Daoy (cell line): ENCODE results near the gene SUMF1. TPM values are rescaled to one million over a fixed set of nuclear protein-coding genes. Genes with fewer than 3 reads are reported as not detected.

Source experiments
- DNase-seq: peaks from one replicate; pipeline ENCODE4 v3.0.0-alpha.2; 2015; ENCODE audit warnings: low read depth
- total RNA-seq: library from RNA; depleted of rRNA; stranded (reverse); fragments of >200 nt; shearing (Covaris generic); gene quantifications from 2 replicates; pipeline ENCODE4 v1.2.3, GENCODE V29; 2014

Gene SUMF1
- total RNA-seq, 1 experiment from 2014 or later = 11.0 TPM

DNA sequence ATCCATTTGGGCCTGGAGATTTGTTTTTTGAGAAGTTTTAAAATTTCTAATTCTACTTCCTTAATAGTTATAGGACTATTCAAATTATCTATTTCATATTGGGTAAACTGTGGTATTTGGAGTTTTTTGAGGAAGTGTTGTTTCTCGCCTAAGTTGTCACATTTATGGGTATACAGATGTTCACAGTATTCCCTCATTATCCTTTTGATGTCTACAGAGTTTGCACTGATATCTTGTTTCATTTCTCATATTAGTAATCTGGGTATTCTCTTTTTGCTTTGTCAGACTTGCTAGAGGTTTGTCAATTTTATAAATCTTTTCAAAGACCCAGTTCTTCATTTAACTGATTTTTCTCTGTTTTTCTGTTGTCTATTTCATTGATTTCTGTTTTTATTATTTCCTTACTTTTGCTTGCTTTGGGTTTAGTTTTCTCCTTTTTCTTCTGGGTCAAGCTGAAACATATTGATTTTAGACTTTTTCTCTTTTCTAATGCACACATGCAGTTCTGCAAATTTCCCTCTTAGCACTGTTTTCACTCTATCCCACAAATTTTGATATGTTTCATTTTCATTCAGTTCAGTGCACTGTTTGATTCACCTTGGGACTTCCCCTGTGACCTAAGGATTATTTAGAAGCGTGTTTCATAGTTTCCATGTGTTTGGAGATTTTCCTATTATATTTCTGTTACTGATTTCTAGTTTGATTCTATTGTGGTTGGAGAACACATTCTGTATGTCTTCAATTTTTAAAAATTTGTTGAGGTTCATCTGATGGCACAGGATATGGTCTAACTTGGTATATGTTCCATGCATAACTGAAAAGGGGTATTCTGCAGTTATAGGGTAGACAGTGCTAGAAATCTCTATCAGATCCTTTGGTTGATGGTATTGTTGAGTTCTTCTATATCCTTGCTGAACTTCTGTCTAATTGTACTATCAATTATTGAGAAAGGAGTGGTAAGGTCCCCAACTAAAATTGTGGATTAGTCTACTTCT is 79.6 kb downstream of the SUMF1 start:
- DNase-seq = no peak

DNA sequence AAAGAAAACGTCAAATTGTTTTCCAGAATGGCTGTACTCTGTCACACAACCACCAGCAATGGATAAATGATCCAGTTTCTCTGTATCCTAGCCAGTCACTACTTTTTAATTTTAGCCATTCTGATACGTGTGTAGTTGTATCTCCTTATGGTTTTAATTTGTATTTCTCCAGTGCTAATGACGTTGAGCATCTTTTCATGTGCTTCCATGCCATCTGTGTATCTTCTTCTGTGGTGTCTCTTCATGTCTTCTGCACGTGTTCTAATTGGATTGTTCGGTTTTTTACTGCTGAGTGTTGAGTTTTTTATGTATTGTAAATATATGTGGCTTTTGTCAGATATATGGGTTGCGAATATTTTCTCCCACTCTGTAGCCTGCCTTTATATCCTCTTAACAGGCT is 81.9 kb downstream of the SUMF1 start:
- DNase-seq = no peak

DNA sequence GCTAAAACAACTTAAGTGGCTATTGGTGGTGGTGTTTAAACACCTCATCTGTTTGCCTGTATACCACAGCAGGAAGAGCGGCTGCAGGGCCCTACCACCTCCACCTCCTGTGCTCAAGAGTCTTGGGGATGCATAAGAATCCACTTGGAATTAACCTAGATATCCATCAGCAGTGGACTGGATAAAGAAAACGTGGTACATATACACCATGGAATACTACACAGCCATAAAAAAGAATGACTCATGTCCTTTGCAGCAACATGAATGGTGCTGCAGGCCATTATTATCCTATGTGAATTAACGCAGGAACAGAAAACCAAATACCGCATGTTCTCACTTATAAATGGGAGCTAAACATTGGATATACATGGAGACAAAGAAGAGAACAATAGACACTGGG is 87.1 kb downstream of the SUMF1 start:
- no peak for DNase-seq

DNA sequence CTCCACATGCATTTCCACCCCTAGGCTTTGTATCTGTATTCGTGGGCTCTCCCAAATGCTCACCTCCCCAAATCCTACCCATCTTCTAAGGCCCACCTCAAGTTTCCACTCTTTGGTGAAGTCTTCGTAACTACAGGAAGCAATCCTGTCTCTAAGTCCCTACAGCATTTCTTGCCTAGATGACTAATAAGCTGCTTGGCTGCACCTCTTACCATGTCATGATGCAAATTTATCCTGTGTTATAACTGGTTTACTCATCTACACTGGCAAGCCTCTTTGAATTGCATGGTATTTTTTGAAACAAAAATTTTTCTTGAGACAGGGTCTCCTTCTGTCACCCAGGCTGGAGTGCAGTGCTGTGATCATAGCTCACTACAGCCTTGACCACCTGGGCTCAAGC is 90.6 kb downstream of the SUMF1 start:
- no peak for DNase-seq

DNA sequence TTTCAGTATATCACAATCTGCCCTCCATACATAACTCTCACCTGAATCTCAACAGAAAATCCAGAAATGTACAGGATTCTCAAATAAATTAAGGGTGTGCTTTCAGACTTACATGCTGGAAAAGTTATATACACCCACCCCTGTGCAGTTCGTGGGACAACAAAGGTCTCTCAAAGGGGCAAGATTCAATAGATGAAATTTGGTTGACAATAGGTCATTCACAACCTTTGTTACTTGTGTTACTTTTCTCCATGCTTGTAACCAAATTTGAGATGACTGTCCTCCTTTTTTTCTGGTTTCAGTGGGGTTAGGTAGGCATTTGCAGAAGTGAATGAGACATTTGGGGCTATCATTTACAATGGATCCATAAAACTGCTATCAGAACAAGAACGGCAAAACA is 91.2 kb downstream of the SUMF1 start:
- no peak for DNase-seq

DNA sequence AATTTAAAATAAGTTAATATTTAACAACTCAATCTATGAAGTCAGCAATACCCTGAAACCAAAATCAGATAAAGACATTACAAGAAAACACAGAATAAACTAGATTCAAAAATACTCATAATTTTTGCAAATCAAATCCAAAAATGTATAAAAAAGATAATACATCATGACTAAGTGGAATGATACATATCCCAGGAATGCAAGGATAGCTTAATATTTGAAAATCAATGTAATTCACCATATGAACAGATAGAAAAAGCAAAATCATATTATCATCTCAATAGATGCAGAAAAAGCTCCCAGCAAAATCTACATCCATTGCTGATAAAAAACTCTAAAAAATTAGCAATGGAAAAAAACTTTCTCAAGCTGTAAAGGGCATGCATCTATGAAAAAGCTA is 93.4 kb downstream of the SUMF1 start:
- DNase-seq = no peak

DNA sequence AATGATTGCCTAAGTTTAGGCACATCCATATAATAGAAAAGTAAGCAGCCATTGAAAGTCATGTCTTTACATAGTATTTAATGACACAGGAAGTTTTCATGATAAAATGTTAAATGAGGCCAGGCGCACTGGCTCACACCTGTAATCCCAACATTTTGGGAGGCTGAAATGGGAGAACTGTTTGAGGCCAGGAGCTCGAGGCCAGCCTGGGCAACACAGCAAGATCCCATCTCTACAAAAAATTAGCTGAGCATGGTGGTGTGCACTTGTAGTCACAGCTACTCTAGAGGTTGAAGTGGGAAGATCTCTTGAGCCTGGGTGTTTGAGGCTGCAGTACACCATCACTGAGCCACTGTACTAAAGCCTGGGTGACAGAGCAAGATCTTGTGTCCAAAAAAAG is 104.5 kb downstream of the SUMF1 start:
- no peak for DNase-seq

DNA sequence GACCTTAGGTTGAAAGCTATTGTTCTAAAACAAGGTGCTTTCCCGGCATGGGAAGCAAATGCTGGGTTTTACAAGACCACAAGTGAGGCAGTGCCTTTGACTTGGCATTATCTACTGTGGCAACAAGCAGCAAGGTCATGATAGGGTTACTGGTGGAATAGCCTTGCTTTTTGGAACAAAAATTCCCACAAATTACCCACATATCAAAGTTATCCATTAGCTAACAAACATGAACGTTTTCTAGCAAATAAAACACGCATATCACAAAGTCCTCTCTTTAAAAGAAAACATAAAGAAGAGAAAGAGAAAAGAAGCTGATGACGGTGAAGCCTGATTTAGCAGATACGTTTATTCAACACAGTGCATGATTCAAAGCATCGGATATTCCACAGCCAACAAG is 106.3 kb downstream of the SUMF1 start:
- DNase-seq = no peak

DNA sequence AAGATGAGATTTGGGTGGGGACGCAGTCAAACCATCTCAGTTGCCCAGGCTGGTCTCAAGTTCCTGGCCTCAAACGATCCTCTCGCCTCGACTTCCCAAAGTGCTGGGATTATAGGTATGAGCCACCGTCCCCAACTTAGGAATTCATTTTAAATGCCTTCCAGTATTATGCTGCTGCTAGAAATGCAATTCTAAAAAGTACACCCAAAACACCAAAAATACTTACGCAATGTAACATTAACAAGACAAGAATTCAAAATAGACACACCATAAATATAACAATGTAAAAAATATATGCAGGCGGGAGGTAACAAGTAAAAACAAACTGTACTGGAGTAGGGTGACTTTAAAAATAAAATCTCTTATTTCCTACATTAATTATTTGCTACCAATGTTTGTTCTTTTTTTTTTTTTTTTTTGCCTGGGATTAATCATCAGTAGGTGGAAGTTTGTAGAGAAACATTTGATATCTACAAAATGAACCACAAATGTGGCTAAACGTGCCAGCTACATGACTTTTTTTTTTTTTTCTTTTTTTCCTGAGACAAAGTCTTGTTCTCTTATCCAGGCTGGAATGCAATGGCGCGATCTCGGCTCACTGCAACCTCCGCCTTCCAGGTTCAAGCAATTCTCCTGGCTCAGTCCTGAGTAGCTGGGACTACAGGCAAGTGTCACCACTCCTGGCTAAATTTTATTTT is 107.1 kb downstream of the SUMF1 start:
- no peak for DNase-seq

DNA sequence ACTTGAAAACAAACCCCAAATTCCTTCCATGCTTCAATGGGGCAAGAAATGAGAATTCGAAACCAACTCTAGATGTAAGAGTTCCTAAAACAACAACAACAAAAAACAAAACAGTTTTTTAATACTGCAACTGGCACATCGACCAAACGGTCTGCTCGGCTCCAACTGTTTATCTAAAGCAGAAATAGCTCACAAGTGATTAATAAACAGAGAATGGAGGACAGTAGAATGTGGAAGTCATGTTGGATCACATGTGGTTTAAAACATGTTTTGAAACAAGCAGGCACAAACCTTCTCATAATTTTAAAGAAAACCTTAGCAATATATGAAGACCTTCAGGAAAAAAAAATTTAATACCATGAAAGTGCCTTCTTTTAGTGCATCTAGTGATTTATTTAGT is 108.8 kb downstream of the SUMF1 start:
- no peak for DNase-seq

DNA sequence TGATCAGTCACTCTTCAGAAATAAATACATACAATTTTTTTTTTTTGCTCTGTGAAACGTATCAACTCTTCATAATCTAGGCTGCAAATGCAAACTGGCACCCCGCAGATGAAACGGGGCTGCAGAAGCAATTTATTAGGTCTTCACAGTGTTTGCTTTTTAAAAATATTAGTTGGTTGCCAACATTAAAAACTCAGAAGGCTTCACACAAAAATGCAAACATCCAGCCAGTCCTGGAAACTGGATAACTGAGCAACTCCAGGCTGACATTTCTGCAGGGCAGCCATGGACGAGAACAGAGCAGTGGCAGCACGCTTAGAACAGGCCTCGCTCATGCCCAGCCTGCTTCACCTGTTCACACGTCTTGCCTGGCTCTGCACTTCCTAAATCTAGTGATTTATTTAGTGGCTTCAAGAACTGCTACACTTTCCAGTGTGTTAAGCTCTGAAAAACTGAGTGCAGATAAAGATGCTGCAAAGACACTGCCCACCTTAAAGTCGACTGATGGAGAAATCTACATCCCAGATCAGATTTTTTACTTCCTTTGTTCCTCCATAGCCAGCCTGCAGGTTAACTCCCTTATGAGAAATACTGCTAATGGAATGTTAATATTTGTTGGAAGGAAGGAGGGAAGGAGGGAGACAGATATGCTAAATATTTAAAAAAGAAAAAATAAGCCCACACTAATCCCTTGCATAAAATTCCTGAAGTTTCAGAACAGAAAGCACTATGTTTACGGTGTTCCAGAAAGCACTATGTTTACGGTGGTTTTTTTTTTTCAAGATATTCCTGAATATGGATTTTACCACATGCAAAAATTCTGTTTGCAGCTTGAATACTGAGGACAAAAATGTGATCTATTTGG is 110.3 kb downstream of the SUMF1 start:
- no peak for DNase-seq

DNA sequence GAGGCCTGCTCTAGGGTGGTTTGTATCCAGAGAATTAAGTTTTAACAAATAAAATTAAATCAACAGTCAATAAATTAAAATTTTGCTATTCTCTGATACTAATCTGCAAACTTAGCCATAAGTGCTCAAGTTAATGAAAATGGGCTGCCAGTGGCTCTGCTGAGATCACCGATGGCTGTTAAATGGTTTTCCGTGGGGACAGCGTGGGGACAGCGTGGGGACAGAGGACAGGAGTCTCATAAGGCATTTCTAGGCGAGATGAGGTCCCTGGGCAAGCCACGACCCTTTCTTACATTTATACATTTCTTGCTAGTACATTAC is 110.9 kb downstream of the SUMF1 start:
- no peak for DNase-seq

DNA sequence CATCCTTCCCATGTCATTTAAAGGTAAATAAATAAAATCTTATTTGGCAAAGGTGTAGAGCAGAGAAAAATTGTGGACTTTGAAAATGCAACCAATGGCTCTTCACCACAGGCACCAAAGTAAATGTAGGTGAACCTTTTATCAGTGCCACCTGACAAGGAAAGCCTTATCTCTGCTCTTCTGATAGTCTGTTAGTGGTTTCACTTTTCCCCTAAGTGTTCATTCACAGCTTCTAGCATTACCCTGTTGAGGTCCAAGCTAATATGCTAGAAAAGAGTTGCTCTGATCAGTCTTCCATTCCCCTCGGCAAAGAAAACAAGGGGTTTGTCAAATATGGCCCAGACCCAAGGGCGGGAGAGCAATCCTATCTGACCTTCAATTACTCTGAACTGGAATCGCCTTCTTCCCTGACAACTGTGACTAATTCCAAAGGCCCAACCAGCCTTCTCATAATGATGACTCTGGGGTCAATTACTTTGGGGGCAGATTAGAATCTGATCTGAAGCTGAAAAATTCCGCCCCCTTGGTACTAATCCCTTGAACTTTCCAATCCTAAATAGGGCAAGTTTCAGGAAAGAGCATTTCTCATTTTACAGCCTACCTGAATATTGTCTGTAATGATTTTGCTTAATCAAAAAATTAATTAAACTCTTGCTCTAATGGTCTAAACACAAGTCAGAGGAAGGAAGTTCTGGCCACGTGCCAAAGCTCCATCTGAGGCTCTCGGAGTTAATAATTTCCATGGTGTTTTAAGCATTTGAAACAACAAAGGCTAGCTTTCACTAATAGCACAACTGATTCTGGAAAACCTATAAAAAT is 111.5 kb downstream of the SUMF1 start:
- DNase-seq = no peak

DNA sequence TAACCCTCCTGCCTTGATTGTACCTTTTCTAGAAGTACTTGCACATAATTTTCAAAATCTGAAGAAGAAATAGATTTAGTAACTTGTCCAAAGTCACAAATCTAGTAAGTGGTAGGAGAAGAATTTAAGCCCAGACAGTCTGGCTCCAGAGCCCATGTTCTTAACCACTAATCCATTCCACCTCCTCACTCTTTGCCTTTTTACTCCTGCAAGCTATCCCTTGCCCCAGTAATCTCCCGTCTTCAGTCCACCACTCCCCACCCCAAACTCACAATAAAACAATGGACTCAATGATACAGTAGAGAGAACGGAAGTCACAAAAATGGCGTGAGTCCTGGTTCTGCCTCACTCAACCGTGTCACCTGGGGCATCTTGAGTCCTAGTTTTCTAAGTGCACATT is 115.2 kb downstream of the SUMF1 start:
- DNase-seq = no peak

DNA sequence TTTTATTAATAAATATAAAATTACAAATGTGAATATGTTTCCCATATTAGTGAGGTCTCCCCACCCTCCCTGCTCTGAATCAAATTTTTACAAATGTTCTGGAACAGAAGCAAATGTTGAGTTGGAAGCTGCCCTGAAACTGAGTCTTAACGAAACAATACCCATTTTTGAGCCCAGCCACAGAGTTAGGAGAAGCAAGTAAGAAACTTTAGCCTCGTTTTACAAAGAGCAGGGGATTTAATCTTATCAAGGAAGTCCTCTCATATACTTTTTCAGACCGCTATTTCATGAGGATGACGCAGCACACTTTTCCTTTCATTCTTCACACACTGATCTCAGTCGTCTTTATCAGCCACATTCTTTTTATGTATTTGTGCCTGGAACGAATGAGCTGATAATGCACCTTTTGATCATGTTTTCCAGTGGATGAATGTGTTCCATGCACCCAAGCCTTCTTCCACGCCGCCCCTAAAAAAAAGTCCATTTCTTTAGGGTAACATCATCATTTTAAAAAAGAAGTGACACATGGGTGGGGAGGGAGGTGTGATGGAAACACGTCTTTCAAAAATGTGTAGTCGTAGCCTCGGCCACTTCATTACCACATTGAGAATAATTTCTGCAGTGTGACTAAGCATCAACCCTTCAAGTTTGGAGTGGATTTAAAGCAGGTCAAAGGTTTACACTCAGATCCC is 115.8 kb downstream of the SUMF1 start:
- DNase-seq = peak; percentile 37

DNA sequence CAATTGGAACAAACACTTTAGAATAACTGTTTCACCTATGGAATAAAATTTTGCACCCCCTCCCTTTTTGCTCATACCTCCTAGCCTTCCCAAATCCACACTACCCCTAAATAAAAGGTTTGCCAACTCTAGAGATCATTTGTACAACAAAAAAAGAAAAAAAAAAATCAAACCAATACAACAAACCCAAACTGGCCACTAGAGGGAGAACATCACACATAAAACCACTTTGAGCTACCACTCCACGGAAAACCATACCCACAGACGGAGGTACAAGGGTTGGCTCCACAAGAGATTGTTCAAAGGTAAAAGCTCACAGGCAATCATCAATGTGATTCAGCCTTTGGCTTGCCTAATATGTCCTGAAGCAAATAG is 116.3 kb downstream of the SUMF1 start:
- DNase-seq = peak; percentile 57

DNA sequence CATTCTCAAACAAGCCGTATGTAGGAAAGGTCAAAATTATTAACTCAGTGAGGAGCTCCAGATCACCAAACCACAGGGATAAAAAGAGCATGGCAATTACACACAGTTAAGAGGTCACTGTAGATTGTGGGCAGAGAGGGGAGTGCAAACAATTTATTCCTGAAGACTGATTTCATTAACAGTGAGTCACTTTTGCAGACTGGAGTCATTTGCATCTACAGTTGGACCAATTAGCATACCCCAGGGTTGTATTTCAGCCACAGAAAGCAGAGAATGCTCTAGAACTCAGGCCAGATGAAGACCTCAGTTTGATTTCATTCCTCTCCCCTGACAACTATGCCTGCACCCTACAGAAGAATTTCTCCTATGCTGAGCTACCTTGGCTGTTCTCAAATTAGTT is 123.8 kb downstream of the SUMF1 start:
- peak; percentile 40 for DNase-seq

DNA sequence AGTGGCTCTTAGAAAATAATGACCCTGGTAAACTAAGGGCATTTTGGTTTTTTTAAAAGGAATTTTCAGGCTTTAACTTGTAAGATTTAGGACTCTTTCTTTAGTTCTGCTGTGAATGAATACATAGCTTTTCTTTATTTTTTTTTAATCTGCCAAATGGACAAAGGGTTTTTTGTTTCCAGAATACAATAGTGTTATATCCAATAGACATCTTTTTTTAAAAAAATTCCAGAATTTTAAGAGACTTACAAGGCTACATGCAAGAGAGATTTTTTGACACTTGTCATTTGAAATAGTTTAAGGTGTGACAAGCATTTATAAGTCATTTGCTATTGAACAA is 125.8 kb downstream of the SUMF1 start:
- no peak for DNase-seq

DNA sequence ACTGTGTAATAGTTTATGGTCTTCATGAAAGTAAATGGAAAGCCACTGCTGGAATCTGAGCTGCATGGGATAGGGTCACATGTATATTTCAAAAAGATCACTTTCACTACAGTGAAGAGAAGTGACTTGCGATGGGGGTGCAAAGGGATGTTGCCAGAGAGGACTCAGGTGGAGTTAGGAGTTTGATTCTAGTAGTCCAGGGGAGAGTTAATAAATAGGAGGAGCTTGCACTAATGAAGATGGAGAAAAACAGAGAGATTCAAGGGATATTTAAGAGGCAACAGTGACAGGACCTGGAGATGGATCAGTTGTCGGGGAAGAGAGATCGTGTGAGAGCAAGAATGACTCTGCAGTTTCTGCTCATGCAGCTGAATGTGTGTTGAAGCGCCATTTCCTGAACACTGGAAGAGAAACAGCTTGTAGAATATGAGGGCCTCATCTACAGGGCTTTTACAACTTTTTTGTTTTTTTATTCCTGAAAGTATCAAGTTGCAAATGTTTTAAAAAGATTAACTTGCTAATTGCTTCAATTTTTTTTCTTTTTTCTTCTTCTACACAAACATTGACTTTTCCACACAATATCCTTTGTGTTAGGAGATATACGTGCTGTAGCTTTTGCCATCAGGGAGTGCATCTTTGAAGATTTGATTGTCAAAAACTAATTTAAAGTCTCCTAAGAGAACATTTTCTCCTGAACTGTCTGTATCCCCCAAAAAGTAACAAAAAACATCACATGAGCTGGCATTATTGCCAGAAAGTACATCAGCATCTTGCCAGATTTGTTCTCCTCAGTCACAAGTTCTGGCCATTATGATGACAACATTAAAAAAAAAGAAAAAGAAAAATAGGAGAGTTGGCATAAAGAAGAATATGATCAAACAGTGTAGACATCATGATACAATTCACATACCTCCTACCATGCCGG is 126.4 kb downstream of the SUMF1 start:
- no peak for DNase-seq

DNA sequence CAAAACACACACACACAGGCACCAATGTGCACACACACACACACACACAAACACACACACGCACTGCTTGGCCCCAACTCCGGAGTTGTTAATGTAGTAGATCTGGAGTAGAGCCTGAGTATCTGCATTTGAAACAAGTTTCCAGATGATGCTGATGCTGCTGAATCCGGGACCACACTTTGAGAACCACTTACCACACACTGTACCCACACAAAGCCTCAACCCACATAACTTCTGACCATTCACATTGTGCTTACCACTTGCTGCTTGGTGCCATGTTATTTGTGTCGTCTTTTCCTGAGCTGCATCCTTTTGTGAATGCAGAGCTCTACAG is 127.0 kb downstream of the SUMF1 start:
- DNase-seq = no peak
